Neural cell (in vitro differentiated cells): ENCODE measurements around the gene BTBD3. TPM values are rescaled to one million over a fixed set of nuclear protein-coding genes. Genes with fewer than 3 reads are reported as not detected.

Source experiments
- H2AFZ ChIP-seq: fragments of 200-600, 300-800 bp; sonication (generic), shearing (Covaris generic); 2 replicates; pipeline ENCODE4 v1.6.0; 2014; ENCODE audit warnings: low read depth, mild to moderate bottlenecking, antibody characterized with exemption, low read length, moderate library complexity
- H3F3A ChIP-seq: fragments of 200-600 bp; shearing (Covaris generic); 2 replicates; pipeline ENCODE4 v1.6.1; 2016; ENCODE audit warnings: mild to moderate bottlenecking, moderate library complexity, mixed read lengths, antibody characterized with exemption, low read length; ENCODE audit not compliant: insufficient read depth, poor library complexity, severe bottlenecking
- H3K27ac ChIP-seq: fragments of 200-600, 300-800 bp; sonication (generic), shearing (Covaris generic); 2 replicates; pipeline ENCODE4 v1.5.1; 2014; ENCODE audit warnings: mild to moderate bottlenecking, low read length, moderate library complexity
- H3K27me3 ChIP-seq: fragments of 300-800, 200-600 bp; sonication (generic), shearing (Covaris generic); 2 replicates; pipeline ENCODE4 v1.6.0; 2014; ENCODE audit warnings: mild to moderate bottlenecking, low read depth, low read length, moderate library complexity; ENCODE audit not compliant: insufficient read depth
- H3K36me3 ChIP-seq: fragments of 300-800, 200-600 bp; sonication (generic), shearing (Covaris generic); 2 replicates; pipeline ENCODE4 v1.5.1; 2014; ENCODE audit warnings: mild to moderate bottlenecking, antibody characterized with exemption, low read length, moderate library complexity; ENCODE audit not compliant: insufficient read depth
- H3K4me2 ChIP-seq: fragments of 300-800, 200-600 bp; sonication (generic), shearing (Covaris generic); 2 replicates; pipeline ENCODE4 v1.6.0; 2014; ENCODE audit warnings: mild to moderate bottlenecking, low read length
- H3K4me3 ChIP-seq: fragments of 300-800, 200-600 bp; sonication (generic), shearing (Covaris generic); 2 replicates; pipeline ENCODE4 v1.5.1; 2014; ENCODE audit warnings: mild to moderate bottlenecking, low read length, moderate library complexity
- H3K79me2 ChIP-seq: fragments of 200-600 bp; shearing (Covaris generic); replicated peaks from 2 replicates; pipeline ENCODE4 v1.6.0; 2014; ENCODE audit warnings: mild to moderate bottlenecking, low read length, moderate library complexity; ENCODE audit not compliant: insufficient read depth
- H3K9ac ChIP-seq: fragments of 300-800, 200-600 bp; sonication (generic), shearing (Covaris generic); 2 replicates; pipeline ENCODE4 v1.6.1; 2016; ENCODE audit warnings: mild to moderate bottlenecking, low read length, mixed read lengths
- H3K9me2 ChIP-seq: fragments of 200-600 bp; shearing (Covaris generic); 2 replicates; pipeline ENCODE4 v1.6.1; 2016; ENCODE audit warnings: mild to moderate bottlenecking, low read length, mixed read lengths; ENCODE audit not compliant: insufficient read depth
- H3K9me3 ChIP-seq: fragments of 200-600, 300-800 bp; sonication (generic), shearing (Covaris generic); 2 replicates; pipeline ENCODE4 v1.6.1; 2016; ENCODE audit warnings: mild to moderate bottlenecking, mixed run types, low read length, moderate library complexity, mixed read lengths
- H4K20me1 ChIP-seq: fragments of 200-600 bp; shearing (Covaris generic); 2 replicates; pipeline ENCODE4 v1.6.1; 2016; ENCODE audit warnings: mild to moderate bottlenecking, mixed run types; ENCODE audit not compliant: insufficient read depth
- CTCF ChIP-seq: fragments of 450-650 bp; IDR thresholded peaks from 2 replicates; pipeline ENCODE4 v1.5.1; 2014; ENCODE audit warnings: antibody characterized with exemption, mild to moderate bottlenecking, moderate library complexity; ENCODE audit not compliant: poor library complexity, severe bottlenecking
- EP300 ChIP-seq: fragments of 450-650 bp; conservative IDR thresholded peaks from 2 replicates; pipeline ENCODE4 v1.6.1; 2014; ENCODE audit warnings: antibody characterized with exemption, mild to moderate bottlenecking, moderate library complexity; ENCODE audit not compliant: poor library complexity, severe bottlenecking
- EZH2 ChIP-seq: fragments of 200-600, 300-800 bp; shearing (Covaris generic), sonication (generic); IDR thresholded peaks from 2 replicates; pipeline ENCODE4 v1.6.1; 2014; ENCODE audit warnings: antibody characterized with exemption, low read length, borderline replicate concordance, mild to moderate bottlenecking; ENCODE audit not compliant: insufficient read depth, poor library complexity, severe bottlenecking
- MXI1 ChIP-seq: fragments of 450-650 bp; conservative IDR thresholded peaks from 2 replicates; pipeline ENCODE4 v1.6.1; 2014; ENCODE audit warnings: antibody characterized with exemption, mild to moderate bottlenecking; ENCODE audit not compliant: poor library complexity, severe bottlenecking
- POLR2AphosphoS5 ChIP-seq: IDR thresholded peaks from 2 replicates; pipeline ENCODE4 v1.6.1; 2012
- RAD21 ChIP-seq: fragments of 450-650 bp; conservative IDR thresholded peaks from 2 replicates; pipeline ENCODE4 v1.6.1; 2014; ENCODE audit warnings: antibody characterized with exemption, mild to moderate bottlenecking, moderate library complexity
- REST ChIP-seq: IDR thresholded peaks from 2 replicates; pipeline ENCODE4 v1.6.1; 2012; ENCODE audit warnings: borderline replicate concordance
- SMC3 ChIP-seq: fragments of 450-650 bp; conservative IDR thresholded peaks from 2 replicates; pipeline ENCODE4 v1.6.1; 2014; ENCODE audit warnings: antibody characterized with exemption, mild to moderate bottlenecking, moderate library complexity; ENCODE audit not compliant: poor library complexity
- TAF1 ChIP-seq: IDR thresholded peaks from 2 replicates; pipeline ENCODE4 v1.6.1; 2012; ENCODE audit warnings: low read depth
- polyA plus RNA-seq: library from polyadenylated mRNA; depleted of rRNA; stranded (reverse); fragments of >200 nt; gene quantifications from 2 replicates; pipeline ENCODE4 v1.2.3, GENCODE V29; 2014

BTBD3 gene
- polyA plus RNA-seq, 1 donor from 2014 or later = 90.0 TPM

GRCh38 chr20:11926292-11926998 lies 8.8 kb downstream of the BTBD3 start:
- TF ChIP-seq POLR2AphosphoS5 = no peak
- TF ChIP-seq REST = no peak
- no peak for TF ChIP-seq RAD21
- Histone ChIP-seq H3K9ac (no peak overlapping the region), H4K20me1 (no peaks in the 10 kb centered on the region), H3K36me3 (peaks cover 9% of the 10 kb centered on the region), H2AFZ (no peak overlapping the region), H3K27ac (no peak overlapping the region), H3F3A (no peaks in the 10 kb centered on the region), H3K9me3 (no peaks in the 10 kb centered on the region), H3K9me2 (no peaks in the 10 kb centered on the region), H3K27me3 (no peaks in the 10 kb centered on the region), H3K4me3 (no peak overlapping the region), H3K79me2 (peaks cover 6% of the 10 kb centered on the region), H3K4me2 (no peak overlapping the region)

GRCh38 chr20:11929947-11930346 lies 12.3 kb downstream of the BTBD3 start:
- Histone ChIP-seq H3K9ac (no peak overlapping the region), H3K27me3 (no peaks in the 10 kb centered on the region), H3K27ac (no peak overlapping the region), H3K4me3 (no peak overlapping the region), H2AFZ (no peak overlapping the region), H3K79me2 (no peaks in the 10 kb centered on the region), H3K9me2 (no peaks in the 10 kb centered on the region), H3K36me3 (no peaks in the 10 kb centered on the region), H3F3A (no peaks in the 10 kb centered on the region), H3K9me3 (no peaks in the 10 kb centered on the region), H4K20me1 (no peaks in the 10 kb centered on the region), H3K4me2 (no peak overlapping the region)
- TF ChIP-seq SMC3 = no peak

GRCh38 chr20:11935212-11936154 lies 17.8 kb downstream of the BTBD3 start:
- Histone ChIP-seq H2AFZ (no peak overlapping the region), H3K4me3 (peak overlapping the region; percentile 31), H3K27me3 (no peaks in the 10 kb centered on the region), H3K27ac (peak overlapping the region; percentile 52), H3K9me2 (no peaks in the 10 kb centered on the region), H3K9me3 (no peaks in the 10 kb centered on the region), H3K79me2 (no peaks in the 10 kb centered on the region), H3K36me3 (no peaks in the 10 kb centered on the region), H4K20me1 (no peaks in the 10 kb centered on the region), H3F3A (no peaks in the 10 kb centered on the region), H3K4me2 (no peak overlapping the region), H3K9ac (no peak overlapping the region)
- TF ChIP-seq EZH2 (no peak), MXI1 (no peak), RAD21 (no peak), TAF1 (no peak), EP300 (no peak), SMC3 (no peak), REST (no peak), CTCF (no peak)
